Measurements from ENCODE around the gene LRRC63. TPM values are rescaled to one million over a fixed set of nuclear protein-coding genes. Genes with fewer than 3 reads are reported as not detected.
A peak's percentile ranks its signal among the peaks of the same experiment; 100 is the strongest.
"Not testable (repeated sequence)": the region's sequence is repeated elsewhere in the genome, so short reads cannot be mapped to it uniquely, and the experiment has no call there.

Gene LRRC63
- total RNA-seq (1.2 TPM), polyA plus RNA-seq (0.46 TPM)
- long read RNA-seq, donor 1: 0 reads
- long read RNA-seq, donor 2: 0 reads
- long read RNA-seq, donor 3: 0 reads
- long read RNA-seq, donor 4: 0 reads
- long read RNA-seq, donor 5: 0 reads
- long read RNA-seq, donor 6: 0 reads
- long read RNA-seq, donor 7: 0 reads
- long read RNA-seq, donor 8: 0 reads
- long read RNA-seq, donor 9: 0 reads
- long read RNA-seq, donor 10: 0 reads

- Histone ChIP-seq H3K9me3 (ENCODE audit: control insufficient read depth in 2 of 2, insufficient read depth in 1 of 2, low read length in 1 of 2) (no peaks in the 10 kb centered on the region), H3K36me3 (ENCODE audit: control insufficient read depth in 2 of 2, insufficient read depth in 2 of 2, low read length in 1 of 2) (no peaks in the 10 kb centered on the region), H3K4me1 (ENCODE audit: control insufficient read depth in 2 of 2, insufficient read depth in 2 of 2, low read length in 2 of 2) (peaks cover 3 to 5% of the 10 kb centered on the region in 2 donors), H3K27ac (ENCODE audit: low read depth in 1 of 2, low read length in 1 of 2) (peak within 1 kb of the TSS; percentile 80 to 86), H3K27me3 (ENCODE audit: control insufficient read depth in 2 of 2, insufficient read depth in 1 of 2, low read length in 1 of 2) (no peaks in the 10 kb centered on the region), H3K4me3 (ENCODE audit: low read length in 2 of 2) (peak within 1 kb of the TSS; percentile 57 to 86)
- WGBS: 2% methylated on average over 53 of the region's 53 CpGs
- DNase-seq (ENCODE audit: low read depth in 6 of 9, low spot score in 9 of 9): peak in 8 of 9 donors; percentile 43 to 89 (median 72)
These were observed at the start of gene LRRC63 for GRCh38 chr13:46211483-46212351. TSS of gene LRRC63 (plus strand) at chr13:46211928. CDS start at chr13:46213035, 1,107 bp downstream.

GRCh38 chr13:46162741-46163140 is 49.0 kb upstream of the LRRC63 start:
- not testable (repeated sequence) for DNase-seq (ENCODE audit: low read depth in 6 of 9, low spot score in 9 of 9); H3K9me3 ChIP-seq (ENCODE audit: control insufficient read depth in 2 of 2, insufficient read depth in 1 of 2, low read length in 1 of 2); H3K27ac ChIP-seq (ENCODE audit: low read depth in 1 of 2, low read length in 1 of 2); H3K4me3 ChIP-seq (ENCODE audit: low read length in 2 of 2); H3K27me3 ChIP-seq (ENCODE audit: control insufficient read depth in 2 of 2, insufficient read depth in 1 of 2, low read length in 1 of 2)
- peaks cover 11 to 50% of the 10 kb centered on the region in 2 donors for H3K36me3 ChIP-seq (ENCODE audit: control insufficient read depth in 2 of 2, insufficient read depth in 2 of 2, low read length in 1 of 2)
- WGBS: 98% methylated on average over 36 of the region's 36 CpGs
- peaks cover 14 to 36% of the 10 kb centered on the region in 2 donors for H3K4me1 ChIP-seq (ENCODE audit: control insufficient read depth in 2 of 2, insufficient read depth in 2 of 2, low read length in 2 of 2)

- Histone ChIP-seq H3K27ac (ENCODE audit: low read depth in 1 of 2, low read length in 1 of 2) (no peak overlapping the region), H3K4me1 (ENCODE audit: control insufficient read depth in 2 of 2, insufficient read depth in 2 of 2, low read length in 2 of 2) (peaks cover 31 to 52% of the 10 kb centered on the region in 2 donors), H3K36me3 (ENCODE audit: control insufficient read depth in 2 of 2, insufficient read depth in 2 of 2, low read length in 1 of 2) (peaks cover 7 to 44% of the 10 kb centered on the region in 2 donors), H3K9me3 (ENCODE audit: control insufficient read depth in 2 of 2, insufficient read depth in 1 of 2, low read length in 1 of 2) (peaks cover 0 to 2% of the 10 kb centered on the region in 2 donors), H3K4me3 (ENCODE audit: low read length in 2 of 2) (no peak overlapping the region), H3K27me3 (ENCODE audit: control insufficient read depth in 2 of 2, insufficient read depth in 1 of 2, low read length in 1 of 2) (no peaks in the 10 kb centered on the region)
- no peak for DNase-seq (ENCODE audit: low read depth in 6 of 9, low spot score in 9 of 9)
These were observed 47.1 kb upstream of the LRRC63 start for GRCh38 chr13:46164661-46165060.

GRCh38 chr13:46165485-46166223 is 46.1 kb upstream of the LRRC63 start:
- 56% methylated on average over 5 of the region's 5 CpGs for WGBS
- DNase-seq (ENCODE audit: low read depth in 6 of 9, low spot score in 9 of 9): no peak
- Histone ChIP-seq H3K4me1 (ENCODE audit: control insufficient read depth in 2 of 2, insufficient read depth in 2 of 2, low read length in 2 of 2) (peaks cover 40 to 52% of the 10 kb centered on the region in 2 donors), H3K27me3 (ENCODE audit: control insufficient read depth in 2 of 2, insufficient read depth in 1 of 2, low read length in 1 of 2) (no peaks in the 10 kb centered on the region), H3K36me3 (ENCODE audit: control insufficient read depth in 2 of 2, insufficient read depth in 2 of 2, low read length in 1 of 2) (peaks cover 11 to 48% of the 10 kb centered on the region in 2 donors), H3K4me3 (ENCODE audit: low read length in 2 of 2) (no peak overlapping the region), H3K9me3 (ENCODE audit: control insufficient read depth in 2 of 2, insufficient read depth in 1 of 2, low read length in 1 of 2) (peaks cover 0 to 2% of the 10 kb centered on the region in 2 donors), H3K27ac (ENCODE audit: low read depth in 1 of 2, low read length in 1 of 2) (peak overlapping the region in 1 of 2 donors; percentile 33)

GRCh38 chr13:46166224-46166584 is 45.5 kb upstream of the LRRC63 start:
- Histone ChIP-seq H3K27me3 (ENCODE audit: control insufficient read depth in 2 of 2, insufficient read depth in 1 of 2, low read length in 1 of 2) (no peaks in the 10 kb centered on the region), H3K4me3 (ENCODE audit: low read length in 2 of 2) (no peak overlapping the region), H3K4me1 (ENCODE audit: control insufficient read depth in 2 of 2, insufficient read depth in 2 of 2, low read length in 2 of 2) (peaks cover 43 to 55% of the 10 kb centered on the region in 2 donors), H3K9me3 (ENCODE audit: control insufficient read depth in 2 of 2, insufficient read depth in 1 of 2, low read length in 1 of 2) (peaks cover 0 to 2% of the 10 kb centered on the region in 2 donors), H3K27ac (ENCODE audit: low read depth in 1 of 2, low read length in 1 of 2) (peak overlapping the region in 1 of 2 donors; percentile 13), H3K36me3 (ENCODE audit: control insufficient read depth in 2 of 2, insufficient read depth in 2 of 2, low read length in 1 of 2) (peaks cover 11 to 49% of the 10 kb centered on the region in 2 donors)
- WGBS: 84% methylated on average over 1 of the region's 1 CpG
- DNase-seq (ENCODE audit: low read depth in 6 of 9, low spot score in 9 of 9): no peak

- DNase-seq (ENCODE audit: low read depth in 6 of 9, low spot score in 9 of 9): no peak
- 81% methylated on average over 3 of the region's 3 CpGs for WGBS
- H3K9me3 ChIP-seq (ENCODE audit: control insufficient read depth in 2 of 2, insufficient read depth in 1 of 2, low read length in 1 of 2): peaks cover 0 to 2% of the 10 kb centered on the region in 2 donors
- peak overlapping the region; percentile 12 to 20 for H3K27ac ChIP-seq (ENCODE audit: low read depth in 1 of 2, low read length in 1 of 2)
- no peaks in the 10 kb centered on the region for H3K27me3 ChIP-seq (ENCODE audit: control insufficient read depth in 2 of 2, insufficient read depth in 1 of 2, low read length in 1 of 2)
- H3K36me3 ChIP-seq (ENCODE audit: control insufficient read depth in 2 of 2, insufficient read depth in 2 of 2, low read length in 1 of 2): peaks cover 11 to 54% of the 10 kb centered on the region in 2 donors
- H3K4me3 ChIP-seq (ENCODE audit: low read length in 2 of 2): no peak overlapping the region
- peaks cover 51 to 61% of the 10 kb centered on the region in 2 donors for H3K4me1 ChIP-seq (ENCODE audit: control insufficient read depth in 2 of 2, insufficient read depth in 2 of 2, low read length in 2 of 2)
These were observed 44.6 kb upstream of the LRRC63 start for GRCh38 chr13:46166947-46167610.

- 54% methylated on average over 8 of the region's 8 CpGs for WGBS
- Histone ChIP-seq H3K4me1 (ENCODE audit: control insufficient read depth in 2 of 2, insufficient read depth in 2 of 2, low read length in 2 of 2) (peaks cover 59 to 70% of the 10 kb centered on the region in 2 donors), H3K27ac (ENCODE audit: low read depth in 1 of 2, low read length in 1 of 2) (peak overlapping the region; percentile 46 to 73), H3K27me3 (ENCODE audit: control insufficient read depth in 2 of 2, insufficient read depth in 1 of 2, low read length in 1 of 2) (no peaks in the 10 kb centered on the region), H3K9me3 (ENCODE audit: control insufficient read depth in 2 of 2, insufficient read depth in 1 of 2, low read length in 1 of 2) (no peaks in the 10 kb centered on the region), H3K36me3 (ENCODE audit: control insufficient read depth in 2 of 2, insufficient read depth in 2 of 2, low read length in 1 of 2) (peaks cover 11 to 57% of the 10 kb centered on the region in 2 donors), H3K4me3 (ENCODE audit: low read length in 2 of 2) (no peak overlapping the region)
- DNase-seq (ENCODE audit: low read depth in 6 of 9, low spot score in 9 of 9): no peak
These were observed 43.4 kb upstream of the LRRC63 start for GRCh38 chr13:46168341-46168740.

GRCh38 chr13:46168783-46169182 is 42.9 kb upstream of the LRRC63 start:
- no peaks in the 10 kb centered on the region for H3K27me3 ChIP-seq (ENCODE audit: control insufficient read depth in 2 of 2, insufficient read depth in 1 of 2, low read length in 1 of 2)
- peak overlapping the region in 1 of 2 donors; percentile 73 for H3K27ac ChIP-seq (ENCODE audit: low read depth in 1 of 2, low read length in 1 of 2)
- no peak for DNase-seq (ENCODE audit: low read depth in 6 of 9, low spot score in 9 of 9)
- 55% methylated on average over 1 of the region's 1 CpG for WGBS
- peaks cover 11 to 58% of the 10 kb centered on the region in 2 donors for H3K36me3 ChIP-seq (ENCODE audit: control insufficient read depth in 2 of 2, insufficient read depth in 2 of 2, low read length in 1 of 2)
- H3K9me3 ChIP-seq (ENCODE audit: control insufficient read depth in 2 of 2, insufficient read depth in 1 of 2, low read length in 1 of 2): no peaks in the 10 kb centered on the region
- H3K4me3 ChIP-seq (ENCODE audit: low read length in 2 of 2): no peak overlapping the region
- H3K4me1 ChIP-seq (ENCODE audit: control insufficient read depth in 2 of 2, insufficient read depth in 2 of 2, low read length in 2 of 2): peaks cover 61 to 73% of the 10 kb centered on the region in 2 donors

Measured in thymus (tissue), 14 donors.